HG02840 (cell line): ENCODE measurements around the gene ALK.
A peak's percentile ranks its signal among the peaks of the same experiment; 100 is the strongest.
"Not testable (repeated sequence)": the region's sequence is repeated elsewhere in the genome, so short reads cannot be mapped to it uniquely, and the experiment has no call there.

Experiments used
- ATAC-seq: cut with Tn5 transposase; IDR thresholded peaks from one replicate; pipeline ENCODE4 v1.9.1; 2021; ENCODE audit warnings: mild to moderate bottlenecking, moderate library complexity, moderate number of reproducible peaks; ENCODE audit not compliant: unreplicated experiment, low FRiP score

Gene ALK

GRCh38 chr2:29763371-29763770 is 158.0 kb downstream of the ALK start:
- ATAC-seq: no peak

GRCh38 chr2:29762239-29762638 is 159.1 kb downstream of the ALK start:
- ATAC-seq: no peak

GRCh38 chr2:29761278-29761677 is 160.1 kb downstream of the ALK start:
- no peak for ATAC-seq

GRCh38 chr2:29760008-29760407 is 161.4 kb downstream of the ALK start:
- ATAC-seq: no peak

- no peak for ATAC-seq
These were observed 162.0 kb downstream of the ALK start for GRCh38 chr2:29759360-29759759.

GRCh38 chr2:29755829-29756228 is 165.6 kb downstream of the ALK start:
- no peak for ATAC-seq

- ATAC-seq: no peak
These were observed 166.2 kb downstream of the ALK start for GRCh38 chr2:29755233-29755632.

GRCh38 chr2:29753671-29754444 is 167.5 kb downstream of the ALK start:
- ATAC-seq: no peak

GRCh38 chr2:29751390-29751789 is 170.0 kb downstream of the ALK start:
- no peak for ATAC-seq

GRCh38 chr2:29750463-29750862 is 170.9 kb downstream of the ALK start:
- not testable (repeated sequence) for ATAC-seq

GRCh38 chr2:29749843-29750242 is 171.5 kb downstream of the ALK start:
- ATAC-seq: no peak

- no peak for ATAC-seq
These were observed 172.3 kb downstream of the ALK start for GRCh38 chr2:29749041-29749440.

- ATAC-seq: no peak
These were observed 173.5 kb downstream of the ALK start for GRCh38 chr2:29747786-29748470.

GRCh38 chr2:29744976-29745375 is 176.4 kb downstream of the ALK start:
- ATAC-seq: peak; percentile 67

- ATAC-seq: no peak
These were observed 177.9 kb downstream of the ALK start for GRCh38 chr2:29743516-29743915.

GRCh38 chr2:29742656-29743055 is 178.7 kb downstream of the ALK start:
- ATAC-seq: no peak

GRCh38 chr2:29741132-29741531 is 180.3 kb downstream of the ALK start:
- no peak for ATAC-seq

- ATAC-seq: no peak
These were observed 187.4 kb downstream of the ALK start for GRCh38 chr2:29733965-29734364.

- ATAC-seq: no peak
These were observed 188.2 kb downstream of the ALK start for GRCh38 chr2:29733213-29733612.

GRCh38 chr2:29731948-29732347 is 189.4 kb downstream of the ALK start:
- no peak for ATAC-seq

GRCh38 chr2:29729932-29730331 is 191.5 kb downstream of the ALK start:
- ATAC-seq: no peak

GRCh38 chr2:29729401-29729800 is 192.0 kb downstream of the ALK start:
- ATAC-seq: no peak
